Measurements from ENCODE around the gene UBA3.

Gene UBA3

GRCh38 chr3:69066121-69066520, 14.0 kb downstream of the UBA3 start:
- no peak for DNase-seq (ENCODE audit: low read depth, low spot score)

- DNase-seq (ENCODE audit: low read depth, low spot score) = no peak
These were observed 14.7 kb downstream of the UBA3 start for GRCh38 chr3:69065318-69065964.

DNA sequence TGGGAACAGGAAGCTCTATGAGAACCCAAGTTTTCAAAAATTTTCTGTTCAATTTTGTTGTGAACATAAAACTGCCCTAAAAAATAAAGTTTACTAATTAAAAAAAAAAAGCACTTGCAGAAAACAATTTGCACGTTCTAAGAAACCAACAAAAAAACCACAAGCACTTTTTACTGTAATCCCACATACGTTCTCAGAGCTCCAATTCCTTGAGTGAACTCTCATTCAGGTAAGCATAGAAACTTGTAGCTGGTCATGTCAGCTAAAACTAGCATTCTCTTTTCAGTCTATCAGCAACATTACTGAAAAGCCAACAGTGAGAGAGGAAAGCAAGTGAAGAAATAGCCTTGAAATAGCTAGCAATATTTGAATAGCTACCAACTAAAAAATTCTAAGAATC, 16.5 kb downstream of the UBA3 start:
- no peak for DNase-seq (ENCODE audit: low read depth, low spot score)

DNA sequence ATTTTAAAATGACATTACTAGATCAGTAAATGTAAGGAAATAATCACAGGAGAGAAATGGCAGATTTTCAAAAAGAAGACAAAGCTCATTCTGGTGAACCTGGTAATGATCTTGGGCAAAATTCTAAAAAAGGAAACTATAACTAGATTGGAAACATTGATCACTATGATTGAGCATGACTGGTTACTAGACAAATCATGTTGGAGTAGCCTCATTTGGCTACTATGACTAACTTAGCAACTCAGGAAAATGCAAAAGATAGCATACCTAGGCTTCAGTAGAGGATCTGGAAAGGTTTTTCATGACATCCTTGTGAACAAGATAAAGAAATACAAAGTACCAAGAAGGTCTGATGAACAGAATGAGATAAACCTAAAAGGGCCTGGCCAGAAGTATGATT, 20.5 kb downstream of the UBA3 start:
- DNase-seq (ENCODE audit: low read depth, low spot score) = no peak

DNA sequence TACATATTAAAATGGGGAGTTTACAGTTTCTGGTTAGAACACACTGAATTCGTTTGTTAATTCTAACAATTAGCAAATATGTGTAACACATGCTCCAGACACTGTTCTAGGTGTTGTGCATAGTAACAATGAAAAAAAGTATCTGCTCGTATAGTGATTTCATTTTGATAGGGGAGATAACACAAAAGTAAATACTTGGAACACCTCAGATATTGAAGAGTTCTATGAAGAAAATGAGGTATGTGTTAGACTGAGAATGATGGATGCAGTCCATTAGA, 21.3 kb downstream of the UBA3 start:
- DNase-seq (ENCODE audit: low read depth, low spot score) = no peak

- DNase-seq (ENCODE audit: low read depth, low spot score) = no peak
These were observed 21.8 kb downstream of the UBA3 start for GRCh38 chr3:69058180-69058946.

- no peak for DNase-seq (ENCODE audit: low read depth, low spot score)
These were observed 27.7 kb downstream of the UBA3 start for GRCh38 chr3:69052472-69052898.

DNA sequence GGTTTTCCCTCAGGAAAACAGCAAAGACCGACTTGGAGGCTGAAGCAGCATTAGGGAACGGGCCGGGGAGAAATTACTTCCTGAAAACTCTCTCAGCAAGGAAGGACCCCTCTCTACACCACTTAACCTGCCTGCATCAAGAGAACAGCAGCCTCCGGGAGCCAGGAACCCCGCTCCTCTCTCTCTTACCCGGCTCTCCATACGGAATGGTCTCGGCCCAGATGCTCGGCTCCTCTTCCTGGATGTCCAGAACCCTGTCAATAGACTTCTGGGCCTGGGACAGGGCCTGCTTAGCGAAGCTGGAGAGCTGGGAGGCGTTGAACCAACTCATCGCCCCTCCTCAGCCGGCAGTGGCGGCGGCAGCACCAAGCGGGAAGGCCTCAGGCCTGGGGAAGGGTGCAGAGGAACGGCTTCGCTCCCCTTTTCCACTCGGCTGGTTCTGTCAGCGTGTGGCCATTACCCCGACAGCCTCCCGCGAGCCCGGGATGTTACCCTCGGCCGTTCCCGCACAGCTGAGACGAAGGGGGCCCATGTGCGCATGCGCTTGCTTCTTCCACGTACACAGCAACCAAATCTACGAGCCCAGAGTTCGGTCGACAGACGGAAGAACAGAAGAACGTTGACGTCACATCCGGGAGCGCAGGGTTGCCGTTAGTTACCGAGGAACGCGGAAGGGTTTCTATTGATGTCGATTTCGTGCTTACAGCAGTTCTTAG, 28.3 kb downstream of the UBA3 start, which contains the start of gene TMF1:
TMF1 (minus strand) TSS at position 578 of the 716 bp plus-strand sequence; CDS start at position 331, 247 bp downstream.
- peak; percentile 97 for DNase-seq (ENCODE audit: low read depth, low spot score)

DNA sequence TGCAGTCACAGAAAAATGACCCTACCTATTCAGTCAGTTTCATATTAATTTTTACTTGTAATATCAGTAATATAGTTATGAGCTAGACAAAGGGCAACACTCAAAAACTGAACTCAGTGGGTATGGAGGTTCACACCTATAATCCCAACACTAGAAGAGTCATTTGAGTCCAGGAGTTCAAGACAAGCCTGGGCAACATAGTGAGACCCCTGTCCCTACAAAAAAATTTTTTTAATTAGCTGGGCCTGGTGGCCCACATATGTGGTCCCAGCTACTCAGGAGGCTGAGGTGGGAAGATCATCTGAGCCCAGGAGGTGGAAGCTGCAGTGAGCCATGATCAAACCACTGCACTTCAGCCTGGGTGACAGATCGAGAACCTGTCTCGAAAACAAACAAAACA, 31.2 kb downstream of the UBA3 start:
- no peak for DNase-seq (ENCODE audit: low read depth, low spot score)

- no peak for DNase-seq (ENCODE audit: low read depth, low spot score)
These were observed 35.6 kb downstream of the UBA3 start for GRCh38 chr3:69044608-69045007.

DNA sequence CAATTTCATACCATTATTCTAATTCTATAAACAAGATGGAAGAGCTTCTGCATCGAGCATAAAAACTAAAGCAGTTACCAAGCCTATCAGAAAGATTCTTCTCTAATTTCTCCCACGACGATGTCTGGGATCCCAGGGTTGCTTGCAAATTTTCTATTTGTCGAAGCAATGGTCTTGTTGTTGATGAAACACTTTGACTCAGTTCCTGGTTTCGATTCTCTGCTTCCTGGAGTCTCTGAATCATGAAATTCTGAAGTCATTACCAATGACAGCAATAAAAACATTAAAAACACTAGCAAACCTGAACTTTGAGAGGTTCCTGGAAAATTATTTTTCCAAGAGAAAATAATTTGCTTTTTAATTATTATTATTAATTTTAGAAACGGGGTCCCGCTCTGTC, 46.7 kb downstream of the UBA3 start:
- no peak for DNase-seq (ENCODE audit: low read depth, low spot score)

DNA sequence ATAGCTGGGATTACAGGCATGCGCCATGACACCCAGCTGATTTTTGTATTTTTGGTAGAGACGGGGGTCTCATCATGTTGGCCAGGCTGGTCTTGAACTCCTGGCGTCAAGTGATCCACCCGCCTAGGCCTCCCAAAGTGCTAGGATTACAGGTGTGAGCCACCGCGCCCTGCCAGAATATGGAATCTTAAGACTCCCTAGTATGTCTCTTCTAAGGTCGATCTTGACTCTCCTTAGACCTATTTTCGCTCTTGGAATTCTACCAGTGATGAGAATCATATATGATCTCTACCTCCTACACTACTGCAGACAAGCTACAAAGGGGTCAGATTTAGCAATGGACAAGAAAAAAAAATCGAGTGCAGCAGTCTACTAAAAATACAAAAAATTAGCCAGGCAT, 47.4 kb downstream of the UBA3 start:
- no peak for DNase-seq (ENCODE audit: low read depth, low spot score)

DNA sequence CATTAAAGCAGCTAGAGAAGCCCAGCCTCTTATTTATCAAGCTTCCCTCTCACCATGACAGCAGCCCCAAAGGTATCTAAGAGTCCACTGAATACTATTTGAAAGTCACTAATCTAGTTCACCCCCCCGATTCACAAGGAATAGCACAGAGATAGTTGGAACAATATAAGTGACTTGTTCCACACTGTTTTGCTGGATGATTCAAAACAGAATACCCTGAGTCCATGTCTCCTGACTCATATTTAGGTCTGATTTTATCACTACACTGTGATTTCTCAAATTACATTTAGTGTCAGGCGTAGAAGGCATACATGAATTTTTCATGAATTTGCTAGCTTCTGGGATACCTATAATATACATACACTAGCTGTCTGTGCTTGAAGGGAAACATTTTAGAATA, 48.0 kb downstream of the UBA3 start:
- no peak for DNase-seq (ENCODE audit: low read depth, low spot score)

GRCh38 chr3:69031635-69032034, 48.5 kb downstream of the UBA3 start:
- DNase-seq (ENCODE audit: low read depth, low spot score) = no peak

DNA sequence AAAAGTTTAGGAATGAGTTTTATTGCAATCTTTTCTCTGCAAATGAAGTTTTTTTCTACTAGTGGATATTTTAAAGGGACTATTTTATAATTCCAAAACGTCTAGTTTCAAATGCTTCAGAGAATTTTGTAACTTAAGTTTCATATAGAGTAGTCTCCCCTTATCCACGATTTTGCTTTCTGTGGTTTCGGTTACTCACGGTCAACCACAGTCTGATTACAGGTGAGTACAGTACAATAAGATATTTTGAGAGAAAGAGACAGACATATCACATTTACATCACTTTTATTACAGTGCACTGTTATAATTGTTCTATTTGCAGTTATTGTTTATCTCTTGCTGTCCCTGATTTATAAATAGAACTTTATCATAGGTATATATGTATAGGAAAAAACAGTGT, 59.3 kb downstream of the UBA3 start:
- DNase-seq (ENCODE audit: low read depth, low spot score) = no peak

GRCh38 chr3:69020424-69020823, 59.7 kb downstream of the UBA3 start:
- DNase-seq (ENCODE audit: low read depth, low spot score) = no peak

DNA sequence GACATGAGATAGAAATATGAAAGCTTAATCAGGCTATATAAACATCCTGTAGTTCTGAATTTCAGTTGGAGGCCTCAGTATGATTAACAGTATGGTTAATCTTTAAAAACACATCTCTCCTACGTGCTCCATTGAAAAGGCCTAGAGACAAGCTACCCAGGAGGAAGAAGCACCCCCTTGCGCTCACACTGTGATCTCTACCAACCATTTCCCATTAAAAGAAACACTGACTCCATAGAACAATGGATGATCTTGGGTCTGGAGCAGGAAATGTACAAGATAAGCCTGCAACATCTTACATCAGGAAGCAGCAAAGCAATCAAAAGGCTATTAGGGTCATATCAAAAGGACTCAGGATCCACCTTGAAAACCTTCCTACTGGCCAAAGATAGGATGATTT, 63.3 kb downstream of the UBA3 start:
- DNase-seq (ENCODE audit: low read depth, low spot score) = no peak

- no peak for DNase-seq (ENCODE audit: low read depth, low spot score)
These were observed 64.1 kb downstream of the UBA3 start for GRCh38 chr3:69016102-69016501.

DNA sequence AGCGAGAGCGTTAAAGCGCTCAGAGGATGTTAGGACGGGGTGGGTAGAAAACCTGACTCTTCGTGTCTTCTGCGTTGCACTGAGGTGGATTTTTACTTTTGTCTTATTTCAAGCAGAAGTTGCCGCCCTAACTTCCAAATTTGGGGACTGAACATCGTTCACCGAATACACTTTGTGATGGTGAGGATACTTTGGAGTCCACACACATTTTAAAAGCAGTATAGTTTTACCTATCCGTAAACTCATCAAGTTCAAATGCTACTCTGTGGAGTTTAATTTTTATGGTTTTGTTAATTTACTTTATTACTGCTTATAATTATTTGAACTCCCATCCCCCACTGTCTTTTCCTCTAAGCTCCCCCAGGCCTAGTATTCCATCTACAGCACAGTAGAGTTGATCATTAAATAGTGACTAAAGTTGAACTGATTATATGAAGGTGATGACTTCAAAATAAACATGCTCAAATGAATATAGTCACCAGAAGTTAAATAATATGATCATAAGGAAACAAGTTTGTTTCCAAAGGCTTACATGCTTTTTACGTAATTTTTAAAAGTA, 66.1 kb downstream of the UBA3 start:
- DNase-seq (ENCODE audit: low read depth, low spot score) = no peak

DNA sequence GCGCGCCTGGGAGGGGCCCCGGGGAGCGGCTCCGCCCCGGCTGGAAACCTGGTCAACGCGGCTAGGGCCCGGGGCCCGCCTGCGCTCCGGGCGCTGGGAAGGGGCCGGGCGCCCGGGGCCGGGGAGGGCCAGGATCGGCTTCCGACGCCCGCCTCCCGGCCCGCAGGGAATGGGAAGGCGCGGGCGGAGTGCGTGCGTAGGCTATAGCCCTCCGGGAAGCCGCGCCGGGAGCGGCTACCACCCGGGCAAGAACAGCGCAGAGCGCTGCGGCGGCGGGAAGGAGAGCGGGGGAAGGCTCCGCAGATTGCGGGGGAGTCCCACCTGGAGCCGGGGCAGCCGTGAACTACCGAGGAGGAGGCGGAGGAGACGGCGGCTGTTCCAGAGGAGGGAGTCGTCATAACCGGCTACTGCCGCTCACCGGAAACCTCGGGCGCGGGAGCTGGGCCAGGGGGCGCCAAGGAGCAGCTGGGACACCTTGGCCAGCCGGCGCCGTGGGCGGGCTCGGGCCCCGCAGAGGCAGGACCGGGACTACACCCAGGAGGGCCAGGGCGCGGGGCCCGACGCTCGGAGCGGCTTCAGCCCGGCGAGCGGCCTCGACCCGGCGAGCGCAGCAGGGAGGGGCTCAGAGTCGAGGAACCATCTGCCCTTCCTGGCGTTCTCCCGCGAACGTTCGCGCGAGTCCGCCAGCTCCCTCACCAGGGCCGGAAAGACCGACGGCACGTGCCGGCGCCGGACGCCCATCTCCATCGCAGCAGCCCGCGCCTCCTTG, 66.7 kb downstream of the UBA3 start, which contains the start of gene EOGT:
EOGT (minus strand) TSS at position 432 of the 769 bp plus-strand sequence. CDS start 3,838 bp downstream, outside the sequence.
- peak; percentile 58 for DNase-seq (ENCODE audit: low read depth, low spot score)

DNA sequence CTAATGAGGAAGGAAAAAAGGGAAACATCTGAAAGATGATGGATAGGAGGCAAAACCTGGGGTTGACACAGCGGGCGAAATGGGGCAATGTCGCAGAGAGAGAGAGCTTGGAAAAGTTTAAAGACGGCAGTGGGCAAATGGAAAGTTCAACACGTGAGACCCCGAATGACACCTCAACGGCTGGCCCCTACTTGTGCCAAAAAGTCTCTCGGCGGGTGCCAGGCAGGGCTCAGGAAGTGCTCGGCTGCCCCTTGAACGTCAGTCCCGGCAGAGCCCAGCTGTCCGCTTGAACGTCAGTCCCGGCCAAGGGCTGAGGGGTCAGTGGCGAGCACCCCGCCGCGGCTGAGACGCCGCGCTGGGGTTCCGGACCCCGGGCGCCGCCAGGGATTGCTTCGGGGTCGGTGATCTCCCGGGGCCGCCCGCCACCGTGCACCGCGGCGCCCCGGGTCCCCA, 67.3 kb downstream of the UBA3 start:
- no peak for DNase-seq (ENCODE audit: low read depth, low spot score)

Measured in activated CD4-positive, CD25-positive, alpha-beta regulatory T cell treated with anti-CD3 and anti-CD28 coated beads, Interleukin-2, amount 50 U/mL, for 16 hours (primary cell).